Measurements from ENCODE around the gene FNDC8.

FNDC8 gene

GRCh38 chr17:35117984-35118383 lies 3.4 kb upstream of the FNDC8 start:
- CTCF ChIA-PET: interaction anchor here (0.7 to 7.0 kb wide), 12 partner anchors 9 to 696 kb away, joined by 3 to 142 read pairs (median 8); no protein-coding TSS in a partner anchor
- DNase-seq (ENCODE audit: low read depth, low spot score): no peak
- H3K4me3 ChIP-seq (ENCODE audit: low read depth, low read length): no peak overlapping the region
- POLR2A ChIA-PET: interaction anchor here (0.8 kb wide), 1 partner anchor 137 kb away, joined by 3 read pairs; no protein-coding TSS in a partner anchor
- TF ChIP-seq CTCF (IDR thresholded peaks at IDR 0.05; ENCODE audit: insufficient read depth, low read length, missing control alignments): peak; percentile 31

GRCh38 chr17:35119370-35120165 lies 1.8 kb upstream of the FNDC8 start, which contains the start of gene RAD51D:
TSS of gene RAD51D (minus strand) at chr17:35119860. CDS start at chr17:35119613, 247 bp downstream.
- ChIA-PET CTCF (interaction anchor here (0.6 to 7.0 kb wide), 39 partner anchors 9 to 752 kb away, joined by 3 to 142 read pairs (median 5); partner anchors contain the start of genes LIG3 and SLFN12L), POLR2A (interaction anchor here (1.2 kb wide), 1 partner anchor 30 kb away, joined by 3 read pairs; no protein-coding TSS in a partner anchor)
- TF ChIP-seq CTCF (IDR thresholded peaks at IDR 0.05; ENCODE audit: insufficient read depth, low read length, missing control alignments): peak; percentile 92
- DNase-seq (ENCODE audit: low read depth, low spot score): no peak
- peak within 1 kb of the TSS; percentile 83 for H3K4me3 ChIP-seq (ENCODE audit: low read depth, low read length)

GRCh38 chr17:35127751-35128514 lies 6.5 kb downstream of the FNDC8 start:
- peak; percentile 38 for DNase-seq (ENCODE audit: low read depth, low spot score)
- ChIA-PET POLR2A (no interaction called here), CTCF (interaction anchor here (0.6 to 3.4 kb wide), 10 partner anchors 8 to 702 kb away, joined by 3 to 24 read pairs (median 4); partner anchors contain the start of genes NLE1 and RAD51D)

GRCh38 chr17:35129154-35129972 lies 7.9 kb downstream of the FNDC8 start:
- TF ChIP-seq CTCF (IDR thresholded peaks at IDR 0.05; ENCODE audit: insufficient read depth, low read length, missing control alignments): no peak
- DNase-seq (ENCODE audit: low read depth, low spot score): no peak
- POLR2A ChIA-PET: no interaction called here
- no peak overlapping the region for H3K4me3 ChIP-seq (ENCODE audit: low read depth, low read length)
- CTCF ChIA-PET: interaction anchor here (1.1 to 3.4 kb wide), 8 partner anchors 9 to 133 kb away, joined by 3 to 24 read pairs (median 6); partner anchors contain the start of genes FNDC8, NLE1 and RAD51D

More at GRCh38 chr17:35127751-35128514, 6.5 kb downstream of the FNDC8 start:
- H3K4me3 ChIP-seq (ENCODE audit: low read depth, low read length): no peak overlapping the region
- no peak for TF ChIP-seq CTCF (IDR thresholded peaks at IDR 0.05; ENCODE audit: insufficient read depth, low read length, missing control alignments)

- POLR2A ChIA-PET: no interaction called here
- no peak overlapping the region for H3K4me3 ChIP-seq (ENCODE audit: low read depth, low read length)
- no peak for TF ChIP-seq CTCF (IDR thresholded peaks at IDR 0.05; ENCODE audit: insufficient read depth, low read length, missing control alignments)
- DNase-seq (ENCODE audit: low read depth, low spot score): no peak
- CTCF ChIA-PET: interaction anchor here (1.8 to 3.4 kb wide), 4 partner anchors 9 to 133 kb away, joined by 5 to 24 read pairs (median 14); partner anchors contain the start of genes FNDC8, NLE1 and RAD51D
Measured at GRCh38 chr17:35129973-35130351, 8.5 kb downstream of the FNDC8 start.
